ENCODE measurements around the gene ZMIZ1. TPM values are rescaled to one million over a fixed set of nuclear protein-coding genes. Genes with fewer than 3 reads are reported as not detected.

The ZMIZ1 gene
- polyA plus RNA-seq, 1 donor: 40.1 TPM

DNA sequence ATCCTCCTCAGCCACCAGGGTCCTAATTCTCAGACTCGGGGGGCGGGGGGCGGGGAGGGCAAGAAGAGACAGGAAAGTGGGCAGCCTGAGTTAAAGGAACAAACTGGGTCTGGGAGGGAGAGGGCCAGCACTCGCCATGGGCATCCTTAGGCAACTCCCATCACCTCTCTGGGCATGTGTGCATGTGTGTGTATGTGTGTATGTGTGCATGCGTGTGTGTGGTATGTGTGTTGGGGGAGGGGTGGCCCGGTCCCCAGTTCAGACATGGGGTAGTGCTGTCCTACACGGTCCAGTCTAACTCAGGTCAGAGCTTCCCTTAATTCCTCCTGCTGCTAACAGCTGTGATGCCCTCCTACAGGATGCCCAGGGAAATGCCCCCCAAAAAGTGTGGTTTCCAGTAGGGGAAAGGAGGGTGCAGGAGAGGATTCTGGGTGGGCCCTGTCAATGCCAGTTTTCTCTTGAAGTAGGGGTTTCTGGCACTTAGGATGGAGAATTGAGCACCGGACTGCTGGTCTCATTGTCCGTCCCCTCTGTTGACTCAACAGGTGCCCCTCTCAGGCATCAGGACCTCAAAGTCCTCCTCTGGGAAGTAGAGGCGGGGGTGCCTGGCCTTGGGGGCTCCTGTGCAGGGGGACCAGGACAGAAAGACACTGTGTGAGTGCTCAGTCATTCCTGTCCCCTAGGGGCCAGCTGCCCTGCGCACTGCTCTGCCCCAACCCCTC, 15.1 kb upstream of the ZMIZ1 start:
- no peaks in the 10 kb centered on the region for H3K36me3 ChIP-seq (ENCODE audit: control insufficient read depth, insufficient read depth, low read length)
- no peak overlapping the region for H3K4me3 ChIP-seq (ENCODE audit: low read length)
- no peak for DNase-seq
- peaks cover 58% of the 10 kb centered on the region for H3K4me1 ChIP-seq (ENCODE audit: control insufficient read depth, insufficient read depth, low read length)
- H3K9me3 ChIP-seq (ENCODE audit: control insufficient read depth, low read depth, low read length): no peaks in the 10 kb centered on the region
- no CpG with 5 or more reads among the region's 11 CpGs for WGBS (ENCODE audit: insufficient coverage, low lambda C conversion rate)
- no peak overlapping the region for H3K27ac ChIP-seq (ENCODE audit: low read length)
- H3K27me3 ChIP-seq (ENCODE audit: control insufficient read depth, insufficient read depth, low read length): no peaks in the 10 kb centered on the region

DNA sequence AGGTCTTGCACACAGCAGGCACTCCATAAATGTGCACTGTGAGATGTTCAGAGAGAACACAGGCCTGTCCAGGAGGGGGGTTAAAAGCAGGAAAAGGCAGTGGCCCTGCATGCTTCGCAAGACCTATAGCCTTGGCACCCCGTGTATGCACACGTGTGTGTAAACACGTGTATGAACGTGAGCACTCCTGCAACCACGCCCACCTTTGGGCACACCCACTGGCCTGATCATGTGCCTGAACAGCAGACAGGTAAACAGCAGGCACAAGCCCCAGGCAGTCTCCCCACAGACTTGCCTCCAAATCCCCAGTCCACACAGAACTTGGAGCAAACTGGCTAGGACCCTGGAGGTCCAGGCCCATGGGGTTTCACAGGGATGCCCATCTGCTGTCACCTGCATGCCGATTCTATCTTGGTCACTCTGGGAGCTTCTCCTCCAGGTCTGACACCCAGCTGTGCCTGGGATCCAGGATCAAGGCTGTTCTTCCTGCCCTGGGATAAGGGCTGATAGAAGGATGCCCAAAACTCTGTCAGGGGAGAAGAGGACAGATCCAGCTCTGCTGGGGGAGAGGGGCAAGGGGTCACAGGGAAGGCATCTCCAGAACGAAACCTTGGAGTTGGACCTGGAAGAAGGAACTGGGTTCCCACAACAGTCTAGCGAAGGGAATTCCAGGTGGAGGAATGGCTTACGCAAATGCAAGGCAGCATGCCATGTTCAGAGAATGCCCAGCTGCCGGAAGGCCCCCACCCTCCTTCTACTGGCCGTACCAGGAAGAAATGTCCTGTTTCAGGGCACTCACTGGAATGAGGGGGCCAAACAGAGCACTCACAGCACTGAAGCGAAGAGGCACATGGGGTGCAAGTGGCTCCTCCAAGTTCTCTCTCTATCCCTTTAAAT, 14.3 kb upstream of the ZMIZ1 start:
- peaks cover 56% of the 10 kb centered on the region for H3K4me1 ChIP-seq (ENCODE audit: control insufficient read depth, insufficient read depth, low read length)
- peak in 1 of 2 donors; percentile 74 for DNase-seq
- no peak overlapping the region for H3K27ac ChIP-seq (ENCODE audit: low read length)
- WGBS (ENCODE audit: insufficient coverage, low lambda C conversion rate): no CpG with 5 or more reads among the region's 13 CpGs
- H3K4me3 ChIP-seq (ENCODE audit: low read length): no peak overlapping the region
- no peaks in the 10 kb centered on the region for H3K9me3 ChIP-seq (ENCODE audit: control insufficient read depth, low read depth, low read length)
- no peaks in the 10 kb centered on the region for H3K27me3 ChIP-seq (ENCODE audit: control insufficient read depth, insufficient read depth, low read length)
- no peaks in the 10 kb centered on the region for H3K36me3 ChIP-seq (ENCODE audit: control insufficient read depth, insufficient read depth, low read length)

DNA sequence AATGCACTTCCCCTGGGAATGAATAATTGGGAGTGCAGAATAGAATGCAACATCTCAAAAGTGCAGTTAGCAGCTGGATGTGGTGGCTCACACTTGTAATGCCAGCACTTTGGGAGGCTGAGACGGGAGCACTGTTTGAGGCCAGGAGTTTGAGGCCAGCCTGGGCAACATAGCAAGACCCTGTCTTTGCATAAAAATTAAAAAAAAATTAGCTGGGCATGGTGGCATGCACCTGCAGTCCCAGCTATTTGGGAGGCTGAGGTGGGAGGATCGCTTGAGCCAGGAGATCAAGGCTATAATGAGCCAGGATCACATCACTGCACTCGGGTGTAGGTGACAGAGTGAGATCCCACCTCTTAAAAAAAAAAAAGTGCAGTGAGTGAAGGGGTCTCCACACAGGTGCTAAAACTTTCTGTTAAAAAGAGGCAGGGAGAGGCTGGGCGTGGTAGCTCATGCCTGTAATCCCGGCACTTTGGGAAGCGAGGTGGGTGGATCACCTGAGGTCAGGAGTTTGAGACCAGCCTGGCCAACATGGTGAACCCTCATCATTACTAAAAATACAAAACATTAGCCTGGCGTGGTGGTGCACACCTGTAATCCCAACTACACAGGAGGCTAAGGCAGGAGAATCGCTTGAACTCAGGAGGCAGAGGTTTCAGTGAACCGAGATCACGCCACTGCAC, 13.5 kb upstream of the ZMIZ1 start:
- DNase-seq: no peak

GRCh38 chr10:79055892-79056291, 12.9 kb upstream of the ZMIZ1 start:
- no peak for DNase-seq
- H3K4me1 ChIP-seq (ENCODE audit: control insufficient read depth, insufficient read depth, low read length): peaks cover 57% of the 10 kb centered on the region
- H3K36me3 ChIP-seq (ENCODE audit: control insufficient read depth, insufficient read depth, low read length): no peaks in the 10 kb centered on the region
- H3K9me3 ChIP-seq (ENCODE audit: control insufficient read depth, low read depth, low read length): no peaks in the 10 kb centered on the region
- WGBS (ENCODE audit: insufficient coverage, low lambda C conversion rate): 100% methylated on average over 1 of the region's 4 CpGs
- H3K4me3 ChIP-seq (ENCODE audit: low read length): no peak overlapping the region
- no peaks in the 10 kb centered on the region for H3K27me3 ChIP-seq (ENCODE audit: control insufficient read depth, insufficient read depth, low read length)
- no peak overlapping the region for H3K27ac ChIP-seq (ENCODE audit: low read length)

More for the DNA sequence above, 13.5 kb upstream of the ZMIZ1 start:
- Histone ChIP-seq H3K27ac (ENCODE audit: low read length) (no peak overlapping the region), H3K4me3 (ENCODE audit: low read length) (no peak overlapping the region), H3K27me3 (ENCODE audit: control insufficient read depth, insufficient read depth, low read length) (no peaks in the 10 kb centered on the region), H3K4me1 (ENCODE audit: control insufficient read depth, insufficient read depth, low read length) (peaks cover 57% of the 10 kb centered on the region), H3K9me3 (ENCODE audit: control insufficient read depth, low read depth, low read length) (no peaks in the 10 kb centered on the region), H3K36me3 (ENCODE audit: control insufficient read depth, insufficient read depth, low read length) (no peaks in the 10 kb centered on the region)
- WGBS (ENCODE audit: insufficient coverage, low lambda C conversion rate): 70% methylated on average over 2 of the region's 10 CpGs

- no peak for DNase-seq
- Histone ChIP-seq H3K4me1 (ENCODE audit: control insufficient read depth, insufficient read depth, low read length) (peaks cover 57% of the 10 kb centered on the region), H3K4me3 (ENCODE audit: low read length) (no peak overlapping the region), H3K27me3 (ENCODE audit: control insufficient read depth, insufficient read depth, low read length) (no peaks in the 10 kb centered on the region), H3K27ac (ENCODE audit: low read length) (no peak overlapping the region), H3K9me3 (ENCODE audit: control insufficient read depth, low read depth, low read length) (no peaks in the 10 kb centered on the region), H3K36me3 (ENCODE audit: control insufficient read depth, insufficient read depth, low read length) (no peaks in the 10 kb centered on the region)
- WGBS (ENCODE audit: insufficient coverage, low lambda C conversion rate): no CpG with 5 or more reads among the region's 8 CpGs
Observed at GRCh38 chr10:79056361-79056735, 12.4 kb upstream of the ZMIZ1 start.

DNA sequence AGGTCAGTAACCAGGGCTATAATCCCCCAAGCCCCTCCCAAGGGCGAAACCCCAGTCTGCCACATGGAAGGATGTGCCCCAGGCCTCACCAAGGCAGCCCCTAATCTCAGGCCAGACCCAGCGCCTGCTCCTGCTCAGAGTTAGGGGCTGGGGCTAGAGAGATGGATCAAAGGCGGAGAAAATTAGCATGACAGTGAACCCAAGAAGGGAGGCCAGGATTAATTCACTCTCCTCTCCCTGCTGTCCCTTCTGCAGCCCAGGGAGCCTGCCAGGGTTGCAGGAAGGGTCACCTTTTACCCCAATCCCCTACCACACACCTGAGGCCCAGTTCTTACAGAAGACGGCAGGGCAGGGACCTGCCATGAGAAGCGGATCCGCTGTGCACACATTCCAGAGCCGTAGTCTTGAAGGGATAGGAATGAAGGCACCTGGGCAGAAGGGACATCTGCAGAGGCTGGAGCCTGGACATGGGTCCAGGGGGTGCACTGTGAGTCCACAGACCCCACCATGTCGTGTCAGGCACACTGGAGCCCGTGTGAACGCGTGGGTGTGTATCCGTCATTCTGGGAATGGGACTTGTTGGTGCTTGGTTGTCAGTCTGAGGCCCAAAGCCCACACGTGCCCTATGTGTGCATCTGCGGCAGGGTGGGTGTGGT, 11.9 kb upstream of the ZMIZ1 start:
- no peaks in the 10 kb centered on the region for H3K36me3 ChIP-seq (ENCODE audit: control insufficient read depth, insufficient read depth, low read length)
- no CpG with 5 or more reads among the region's 14 CpGs for WGBS (ENCODE audit: insufficient coverage, low lambda C conversion rate)
- H3K27ac ChIP-seq (ENCODE audit: low read length): no peak overlapping the region
- no peaks in the 10 kb centered on the region for H3K9me3 ChIP-seq (ENCODE audit: control insufficient read depth, low read depth, low read length)
- DNase-seq: no peak
- no peaks in the 10 kb centered on the region for H3K27me3 ChIP-seq (ENCODE audit: control insufficient read depth, insufficient read depth, low read length)
- peaks cover 58% of the 10 kb centered on the region for H3K4me1 ChIP-seq (ENCODE audit: control insufficient read depth, insufficient read depth, low read length)
- no peak overlapping the region for H3K4me3 ChIP-seq (ENCODE audit: low read length)

GRCh38 chr10:79057481-79058275, 11.1 kb upstream of the ZMIZ1 start:
- no peak overlapping the region for H3K27ac ChIP-seq (ENCODE audit: low read length)
- peaks cover 60% of the 10 kb centered on the region for H3K4me1 ChIP-seq (ENCODE audit: control insufficient read depth, insufficient read depth, low read length)
- H3K36me3 ChIP-seq (ENCODE audit: control insufficient read depth, insufficient read depth, low read length): no peaks in the 10 kb centered on the region
- H3K9me3 ChIP-seq (ENCODE audit: control insufficient read depth, low read depth, low read length): no peaks in the 10 kb centered on the region
- H3K4me3 ChIP-seq (ENCODE audit: low read length): no peak overlapping the region
- WGBS (ENCODE audit: insufficient coverage, low lambda C conversion rate): 100% methylated on average over 1 of the region's 12 CpGs
- H3K27me3 ChIP-seq (ENCODE audit: control insufficient read depth, insufficient read depth, low read length): no peaks in the 10 kb centered on the region
- no peak for DNase-seq

- Histone ChIP-seq H3K27me3 (ENCODE audit: control insufficient read depth, insufficient read depth, low read length) (no peaks in the 10 kb centered on the region), H3K27ac (ENCODE audit: low read length) (peak overlapping the region; percentile 52), H3K9me3 (ENCODE audit: control insufficient read depth, low read depth, low read length) (no peaks in the 10 kb centered on the region), H3K36me3 (ENCODE audit: control insufficient read depth, insufficient read depth, low read length) (no peaks in the 10 kb centered on the region), H3K4me1 (ENCODE audit: control insufficient read depth, insufficient read depth, low read length) (peaks cover 70% of the 10 kb centered on the region), H3K4me3 (ENCODE audit: low read length) (no peak overlapping the region)
- peak; percentile 96 to 97 for DNase-seq
- no CpG with 5 or more reads among the region's 10 CpGs for WGBS (ENCODE audit: insufficient coverage, low lambda C conversion rate)
Observed at GRCh38 chr10:79058899-79059841, 9.6 kb upstream of the ZMIZ1 start.

GRCh38 chr10:79059859-79060379, 8.8 kb upstream of the ZMIZ1 start:
- Histone ChIP-seq H3K27ac (ENCODE audit: low read length) (peak overlapping the region; percentile 52), H3K4me3 (ENCODE audit: low read length) (no peak overlapping the region)
- WGBS (ENCODE audit: insufficient coverage, low lambda C conversion rate): 80% methylated on average over 1 of the region's 11 CpGs

More at GRCh38 chr10:79059859-79060379, 8.8 kb upstream of the ZMIZ1 start:
- Histone ChIP-seq H3K36me3 (ENCODE audit: control insufficient read depth, insufficient read depth, low read length) (no peaks in the 10 kb centered on the region), H3K27me3 (ENCODE audit: control insufficient read depth, insufficient read depth, low read length) (no peaks in the 10 kb centered on the region), H3K4me1 (ENCODE audit: control insufficient read depth, insufficient read depth, low read length) (peaks cover 70% of the 10 kb centered on the region), H3K9me3 (ENCODE audit: control insufficient read depth, low read depth, low read length) (no peaks in the 10 kb centered on the region)
- DNase-seq: no peak
